Central memory CD8-positive, alpha-beta T cell (primary cell): ENCODE results near the gene CTNND2.

Source experiments
- ATAC-seq: fragments of 150-1000 bp; cut with Tn5 transposase; replicated peaks from 2 replicates; pipeline ENCODE4 v1.10.0; 2022; ENCODE audit warnings: mild to moderate bottlenecking, moderate FRiP score, moderate number of reproducible peaks; ENCODE audit not compliant: poor library complexity, severe bottlenecking; ENCODE audit errors: extremely low read depth
- DNase-seq, 2 donors: peaks; one replicate each; pipeline ENCODE4 v3.0.0; 2021; ENCODE audit warnings: low spot score in 2 of 2
- H3K27ac Mint-ChIP-seq: one replicate; pipeline ENCODE4 v1.8.0; 2022; ENCODE audit warnings: low read depth, mild to moderate bottlenecking, moderate library complexity, mixed read lengths
- H3K27me3 Mint-ChIP-seq: one replicate; pipeline ENCODE4 v1.8.0; 2022; ENCODE audit warnings: mixed read lengths
- H3K36me3 Mint-ChIP-seq: one replicate; pipeline ENCODE4 v1.8.0; 2022; ENCODE audit warnings: mild to moderate bottlenecking, moderate library complexity, mixed read lengths; ENCODE audit not compliant: insufficient read depth
- H3K4me1 Mint-ChIP-seq: one replicate; pipeline ENCODE4 v1.8.0; 2022; ENCODE audit warnings: mixed read lengths
- H3K4me3 Mint-ChIP-seq: one replicate; pipeline ENCODE4 v1.8.0; 2022; ENCODE audit warnings: mild to moderate bottlenecking, moderate library complexity, mixed read lengths
- H3K9me3 Mint-ChIP-seq: one replicate; pipeline ENCODE4 v1.8.0; 2022; ENCODE audit warnings: mixed read lengths

Gene CTNND2

GRCh38 chr5:11540112-11540511, 364.1 kb downstream of the CTNND2 start:
- DNase-seq: no peak
- Mint-ChIP-seq H3K36me3 (no peaks in the 10 kb centered on the region), H3K9me3 (no peaks in the 10 kb centered on the region), H3K4me1 (no peaks in the 10 kb centered on the region), H3K27ac (no peak overlapping the region), H3K4me3 (no peak overlapping the region), H3K27me3 (no peaks in the 10 kb centered on the region)
- no peak for ATAC-seq

GRCh38 chr5:11531811-11532555, 372.3 kb downstream of the CTNND2 start:
- Mint-ChIP-seq H3K9me3 (peaks cover 6% of the 10 kb centered on the region), H3K27me3 (no peaks in the 10 kb centered on the region), H3K4me1 (no peaks in the 10 kb centered on the region), H3K4me3 (no peak overlapping the region), H3K36me3 (no peaks in the 10 kb centered on the region), H3K27ac (no peak overlapping the region)
- DNase-seq (no peak), ATAC-seq (no peak)

- no peaks in the 10 kb centered on the region for H3K27me3 Mint-ChIP-seq
- H3K27ac Mint-ChIP-seq: no peak overlapping the region
- H3K36me3 Mint-ChIP-seq: no peaks in the 10 kb centered on the region
- H3K9me3 Mint-ChIP-seq: peaks cover 6% of the 10 kb centered on the region
- no peak overlapping the region for H3K4me3 Mint-ChIP-seq
- ATAC-seq: no peak
- no peaks in the 10 kb centered on the region for H3K4me1 Mint-ChIP-seq
- DNase-seq: no peak
Observed at GRCh38 chr5:11528720-11529119, 375.5 kb downstream of the CTNND2 start.

GRCh38 chr5:11527652-11528349, 376.4 kb downstream of the CTNND2 start:
- Mint-ChIP-seq H3K27ac (no peak overlapping the region), H3K36me3 (no peaks in the 10 kb centered on the region), H3K9me3 (peaks cover 6% of the 10 kb centered on the region), H3K4me1 (no peaks in the 10 kb centered on the region), H3K27me3 (no peaks in the 10 kb centered on the region), H3K4me3 (no peak overlapping the region)
- DNase-seq (no peak), ATAC-seq (no peak)

GRCh38 chr5:11525020-11525419, 379.2 kb downstream of the CTNND2 start:
- DNase-seq (no peak), ATAC-seq (no peak)
- no peaks in the 10 kb centered on the region for H3K9me3 Mint-ChIP-seq
- no peak overlapping the region for H3K27ac Mint-ChIP-seq
- H3K36me3 Mint-ChIP-seq: no peaks in the 10 kb centered on the region
- no peaks in the 10 kb centered on the region for H3K27me3 Mint-ChIP-seq
- H3K4me3 Mint-ChIP-seq: no peak overlapping the region
- H3K4me1 Mint-ChIP-seq: no peaks in the 10 kb centered on the region

- H3K4me3 Mint-ChIP-seq: no peak overlapping the region
- no peaks in the 10 kb centered on the region for H3K4me1 Mint-ChIP-seq
- no peaks in the 10 kb centered on the region for H3K27me3 Mint-ChIP-seq
- no peak overlapping the region for H3K27ac Mint-ChIP-seq
- no peak for ATAC-seq
- DNase-seq: no peak
- no peaks in the 10 kb centered on the region for H3K9me3 Mint-ChIP-seq
- H3K36me3 Mint-ChIP-seq: no peaks in the 10 kb centered on the region
Observed at GRCh38 chr5:11524188-11524587, 380.1 kb downstream of the CTNND2 start.

GRCh38 chr5:11522796-11523195, 381.4 kb downstream of the CTNND2 start:
- Mint-ChIP-seq H3K36me3 (no peaks in the 10 kb centered on the region), H3K27me3 (no peaks in the 10 kb centered on the region), H3K9me3 (peaks cover 2% of the 10 kb centered on the region), H3K4me3 (no peak overlapping the region), H3K27ac (no peak overlapping the region), H3K4me1 (no peaks in the 10 kb centered on the region)
- no peak for DNase-seq
- ATAC-seq: no peak

- ATAC-seq (no peak), DNase-seq (no peak)
- Mint-ChIP-seq H3K4me3 (no peak overlapping the region), H3K36me3 (no peaks in the 10 kb centered on the region), H3K27ac (no peak overlapping the region), H3K4me1 (no peaks in the 10 kb centered on the region), H3K27me3 (no peaks in the 10 kb centered on the region), H3K9me3 (peaks cover 9% of the 10 kb centered on the region)
Observed at GRCh38 chr5:11520241-11520930, 383.9 kb downstream of the CTNND2 start.

GRCh38 chr5:11519236-11519635, 385.0 kb downstream of the CTNND2 start:
- H3K36me3 Mint-ChIP-seq: no peaks in the 10 kb centered on the region
- no peak for ATAC-seq
- DNase-seq: no peak
- H3K9me3 Mint-ChIP-seq: peaks cover 9% of the 10 kb centered on the region
- H3K27ac Mint-ChIP-seq: no peak overlapping the region
- no peaks in the 10 kb centered on the region for H3K4me1 Mint-ChIP-seq
- no peaks in the 10 kb centered on the region for H3K27me3 Mint-ChIP-seq
- no peak overlapping the region for H3K4me3 Mint-ChIP-seq

GRCh38 chr5:11518676-11519075, 385.6 kb downstream of the CTNND2 start:
- H3K4me3 Mint-ChIP-seq: no peak overlapping the region

GRCh38 chr5:11514705-11515432, 389.4 kb downstream of the CTNND2 start:
- ATAC-seq (no peak), DNase-seq (no peak)
- no peak overlapping the region for H3K27ac Mint-ChIP-seq
- no peaks in the 10 kb centered on the region for H3K27me3 Mint-ChIP-seq
- H3K4me1 Mint-ChIP-seq: no peaks in the 10 kb centered on the region
- peaks cover 9% of the 10 kb centered on the region for H3K9me3 Mint-ChIP-seq
- no peak overlapping the region for H3K4me3 Mint-ChIP-seq
- no peaks in the 10 kb centered on the region for H3K36me3 Mint-ChIP-seq

More at GRCh38 chr5:11518676-11519075, 385.6 kb downstream of the CTNND2 start:
- H3K27ac Mint-ChIP-seq: no peak overlapping the region
- ATAC-seq (no peak), DNase-seq (no peak)
- no peaks in the 10 kb centered on the region for H3K4me1 Mint-ChIP-seq
- H3K9me3 Mint-ChIP-seq: peaks cover 9% of the 10 kb centered on the region
- H3K27me3 Mint-ChIP-seq: no peaks in the 10 kb centered on the region
- no peaks in the 10 kb centered on the region for H3K36me3 Mint-ChIP-seq

GRCh38 chr5:11511878-11512277, 392.4 kb downstream of the CTNND2 start:
- Mint-ChIP-seq H3K4me1 (no peaks in the 10 kb centered on the region), H3K36me3 (no peaks in the 10 kb centered on the region), H3K4me3 (no peak overlapping the region), H3K27me3 (no peaks in the 10 kb centered on the region), H3K27ac (no peak overlapping the region), H3K9me3 (peaks cover 3% of the 10 kb centered on the region)
- ATAC-seq (no peak), DNase-seq (no peak)
